Measurements from ENCODE around the gene RASSF7.

DNA sequence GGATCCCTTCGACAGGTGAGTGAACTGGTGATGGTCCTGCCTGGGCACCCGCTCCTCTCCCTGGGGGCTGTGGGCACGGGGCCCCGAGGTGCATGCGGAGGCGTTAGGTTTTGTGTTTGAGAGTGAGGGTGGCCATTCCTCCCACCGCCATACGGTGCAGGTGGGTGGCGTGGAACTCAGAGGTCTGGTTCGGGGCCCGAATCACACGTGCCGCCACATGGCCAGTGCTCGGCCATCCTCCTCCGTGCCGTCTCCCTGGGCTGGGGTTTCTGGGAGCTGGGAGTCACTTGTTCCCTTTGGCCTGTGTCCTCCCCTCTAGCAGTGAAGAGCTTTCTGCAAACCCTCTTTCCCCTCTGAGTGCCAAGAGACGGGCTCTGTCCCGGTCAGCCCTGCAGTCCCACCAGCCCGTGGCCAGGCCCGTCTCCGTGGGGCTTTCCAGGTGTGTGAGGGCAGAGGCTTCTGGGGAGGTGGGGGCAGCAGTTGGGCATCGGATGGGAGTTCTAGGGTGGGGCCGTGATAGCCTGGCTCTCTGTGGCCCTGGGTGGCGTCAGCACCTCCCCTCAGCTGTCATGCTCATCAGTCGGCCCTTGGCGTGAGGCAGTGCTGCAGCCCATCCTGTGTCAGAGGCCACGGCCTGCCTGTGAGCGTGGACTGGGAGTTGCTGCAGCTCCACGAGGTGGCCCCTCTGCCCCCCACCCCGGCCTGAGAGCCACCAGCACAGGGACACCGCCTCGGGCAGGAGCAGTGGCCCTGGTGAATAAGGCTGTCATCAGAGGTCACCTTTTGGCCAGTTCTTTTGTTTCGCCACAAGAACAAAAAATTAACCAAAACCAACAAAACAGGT, 44.7 kb downstream of the RASSF7 start:
- TF ChIP-seq, protein P1, sequence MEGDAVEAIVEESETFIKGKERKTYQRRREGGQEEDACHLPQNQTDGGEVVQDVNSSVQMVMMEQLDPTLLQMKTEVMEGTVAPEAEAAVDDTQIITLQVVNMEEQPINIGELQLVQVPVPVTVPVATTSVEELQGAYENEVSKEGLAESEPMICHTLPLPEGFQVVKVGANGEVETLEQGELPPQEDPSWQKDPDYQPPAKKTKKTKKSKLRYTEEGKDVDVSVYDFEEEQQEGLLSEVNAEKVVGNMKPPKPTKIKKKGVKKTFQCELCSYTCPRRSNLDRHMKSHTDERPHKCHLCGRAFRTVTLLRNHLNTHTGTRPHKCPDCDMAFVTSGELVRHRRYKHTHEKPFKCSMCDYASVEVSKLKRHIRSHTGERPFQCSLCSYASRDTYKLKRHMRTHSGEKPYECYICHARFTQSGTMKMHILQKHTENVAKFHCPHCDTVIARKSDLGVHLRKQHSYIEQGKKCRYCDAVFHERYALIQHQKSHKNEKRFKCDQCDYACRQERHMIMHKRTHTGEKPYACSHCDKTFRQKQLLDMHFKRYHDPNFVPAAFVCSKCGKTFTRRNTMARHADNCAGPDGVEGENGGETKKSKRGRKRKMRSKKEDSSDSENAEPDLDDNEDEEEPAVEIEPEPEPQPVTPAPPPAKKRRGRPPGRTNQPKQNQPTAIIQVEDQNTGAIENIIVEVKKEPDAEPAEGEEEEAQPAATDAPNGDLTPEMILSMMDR (IDR thresholded peaks at IDR 0.05) = no peak
- no peak for TF ChIP-seq POLR2A (IDR thresholded peaks at IDR 0.05)
